Osteoblast (primary cell): ENCODE data around the gene BCL11B. TPM values are rescaled to one million over a fixed set of nuclear protein-coding genes. Genes with fewer than 3 reads are reported as not detected.

Source experiments
- DNase-seq: peaks from one replicate; pipeline ENCODE4 v3.0.0; 2011; ENCODE audit warnings: low spot score, mixed read lengths; ENCODE audit not compliant: insufficient read length; ENCODE audit errors: missing footprints
- H2AFZ ChIP-seq: 2 replicates; pipeline ENCODE4 v1.6.0; 2011; ENCODE audit warnings: mild to moderate bottlenecking, low read length
- H3K27ac ChIP-seq: 2 replicates; pipeline ENCODE4 v1.5.1; 2011; ENCODE audit warnings: mild to moderate bottlenecking, low read depth, low read length, moderate library complexity
- H3K27me3 ChIP-seq: 2 replicates; pipeline ENCODE4 v1.6.0; 2012; ENCODE audit warnings: mild to moderate bottlenecking, control low read depth, inconsistent platforms, low read length, moderate library complexity; ENCODE audit not compliant: insufficient read depth
- H3K36me3 ChIP-seq: 2 replicates; pipeline ENCODE4 v1.5.1; 2011; ENCODE audit warnings: mild to moderate bottlenecking, low read length, control low read depth, moderate library complexity; ENCODE audit not compliant: insufficient read depth
- H3K4me1 ChIP-seq: 2 replicates; pipeline ENCODE4 v1.5.1; 2011; ENCODE audit warnings: mild to moderate bottlenecking, low read length, control low read depth, moderate library complexity; ENCODE audit not compliant: insufficient read depth
- H3K4me2 ChIP-seq: 2 replicates; pipeline ENCODE4 v1.6.0; 2011; ENCODE audit warnings: mild to moderate bottlenecking, low read length; ENCODE audit not compliant: insufficient read depth
- H3K4me3 ChIP-seq: fragments of 200-600 bp; sonication (generic); 3 replicates; pipeline ENCODE4 v1.5.1; 2012; ENCODE audit warnings: mild to moderate bottlenecking, low read length, inconsistent platforms; ENCODE audit not compliant: insufficient read depth
- H3K79me2 ChIP-seq: 2 replicates; pipeline ENCODE4 v1.6.0; 2012; ENCODE audit warnings: mild to moderate bottlenecking, low read length, control low read depth, inconsistent platforms; ENCODE audit not compliant: insufficient read depth
- H3K9me3 ChIP-seq: 2 replicates; pipeline ENCODE4 v1.5.1; 2011; ENCODE audit warnings: low read depth, low read length, control low read depth
- H4K20me1 ChIP-seq: 2 replicates; pipeline ENCODE4 v1.6.0; 2012; ENCODE audit warnings: mild to moderate bottlenecking, low read length, control low read depth; ENCODE audit not compliant: insufficient read depth
- CTCF ChIP-seq: IDR thresholded peaks from 2 replicates; pipeline ENCODE4 v1.5.1; 2011; ENCODE audit warnings: mild to moderate bottlenecking, low read depth, low read length, moderate library complexity; ENCODE audit errors: extremely low read depth
- total RNA-seq: library from RNA; depleted of rRNA; stranded (reverse); fragments of >200 nt; gene quantifications from 2 replicates; pipeline ENCODE4 v1.2.3, GENCODE V29; 2012

BCL11B gene
- total RNA-seq, 1 donor = 0.36 TPM

- Histone ChIP-seq H3K27me3 (no peaks in the 10 kb centered on the region), H3K9me3 (no peaks in the 10 kb centered on the region), H3K27ac (no peak overlapping the region), H3K79me2 (no peaks in the 10 kb centered on the region), H4K20me1 (no peaks in the 10 kb centered on the region), H3K36me3 (no peaks in the 10 kb centered on the region), H3K4me1 (no peaks in the 10 kb centered on the region), H2AFZ (no peak overlapping the region), H3K4me3 (no peak overlapping the region), H3K4me2 (no peak overlapping the region)
- DNase-seq = no peak
- TF ChIP-seq CTCF = no peak
Observed at GRCh38 chr14:99131632-99132271, 140.2 kb downstream of the BCL11B start.

- no peak overlapping the region for H3K27ac ChIP-seq
- H3K27me3 ChIP-seq = no peaks in the 10 kb centered on the region
- no peaks in the 10 kb centered on the region for H3K4me1 ChIP-seq
- no peaks in the 10 kb centered on the region for H3K9me3 ChIP-seq
- no peak overlapping the region for H3K4me3 ChIP-seq
- H3K36me3 ChIP-seq = no peaks in the 10 kb centered on the region
- DNase-seq = no peak
- H4K20me1 ChIP-seq = no peaks in the 10 kb centered on the region
- no peaks in the 10 kb centered on the region for H3K79me2 ChIP-seq
- TF ChIP-seq CTCF = no peak
- H3K4me2 ChIP-seq = no peak overlapping the region
- H2AFZ ChIP-seq = no peak overlapping the region
Observed at GRCh38 chr14:99129998-99130397, 142.0 kb downstream of the BCL11B start.

- no peak for TF ChIP-seq CTCF
- DNase-seq = no peak
- H3K4me3 ChIP-seq = no peak overlapping the region
- H3K4me1 ChIP-seq = no peaks in the 10 kb centered on the region
- no peaks in the 10 kb centered on the region for H3K36me3 ChIP-seq
- no peak overlapping the region for H2AFZ ChIP-seq
- no peak overlapping the region for H3K27ac ChIP-seq
- no peaks in the 10 kb centered on the region for H3K9me3 ChIP-seq
- no peaks in the 10 kb centered on the region for H3K79me2 ChIP-seq
- no peaks in the 10 kb centered on the region for H3K27me3 ChIP-seq
- H4K20me1 ChIP-seq = no peaks in the 10 kb centered on the region
- H3K4me2 ChIP-seq = no peak overlapping the region
Observed at GRCh38 chr14:99129211-99129696, 142.7 kb downstream of the BCL11B start.

- no peak overlapping the region for H3K27ac ChIP-seq
- no peaks in the 10 kb centered on the region for H3K79me2 ChIP-seq
- H3K4me2 ChIP-seq = no peak overlapping the region
- H3K4me3 ChIP-seq = no peak overlapping the region
- no peaks in the 10 kb centered on the region for H3K27me3 ChIP-seq
- H2AFZ ChIP-seq = no peak overlapping the region
- no peaks in the 10 kb centered on the region for H3K4me1 ChIP-seq
- no peaks in the 10 kb centered on the region for H3K36me3 ChIP-seq
- DNase-seq = no peak
- no peaks in the 10 kb centered on the region for H3K9me3 ChIP-seq
- H4K20me1 ChIP-seq = no peaks in the 10 kb centered on the region
- TF ChIP-seq CTCF = no peak
Observed at GRCh38 chr14:99128185-99128584, 143.8 kb downstream of the BCL11B start.
